Smooth muscle cell (in vitro differentiated cells): Measurements from ENCODE around the gene UTF1. TPM values are rescaled to one million over a fixed set of nuclear protein-coding genes. Genes with fewer than 3 reads are reported as not detected.

Source experiments
- DNase-seq: peaks from one replicate; lab custom pipeline; 2025; ENCODE audit not compliant: unreplicated experiment; lab: John Stamatoyannopoulos, UW
- H2AFZ ChIP-seq: fragments of 200-600 bp; sonication (generic); 2 replicates; pipeline ENCODE4 v1.6.0; 2016; ENCODE audit warnings: antibody characterized with exemption, low read depth, mild to moderate bottlenecking
- H3F3A ChIP-seq: fragments of 200-600 bp; sonication (generic); 2 replicates; pipeline ENCODE4 v1.6.0; 2017; ENCODE audit warnings: antibody characterized with exemption, low read depth
- H3K27ac ChIP-seq: fragments of 200-600 bp; sonication (generic); 2 replicates; pipeline ENCODE4 v1.5.1; 2016; ENCODE audit warnings: low read depth, mild to moderate bottlenecking
- H3K27me3 ChIP-seq: fragments of 200-600 bp; sonication (generic); 2 replicates; pipeline ENCODE4 v1.6.1; 2016; ENCODE audit warnings: low read depth, mild to moderate bottlenecking
- H3K36me3 ChIP-seq: fragments of 200-600 bp; sonication (generic); 2 replicates; pipeline ENCODE4 v1.5.1; 2016; ENCODE audit warnings: low read depth
- H3K4me1 ChIP-seq: fragments of 200-600 bp; sonication (generic); 2 replicates; pipeline ENCODE4 v1.5.1; 2016; ENCODE audit warnings: low read depth
- H3K4me2 ChIP-seq: fragments of 200-600 bp; sonication (generic); 2 replicates; pipeline ENCODE4 v1.6.0; 2016; ENCODE audit warnings: mild to moderate bottlenecking
- H3K4me3 ChIP-seq: fragments of 200-600 bp; sonication (generic); 2 replicates; pipeline ENCODE4 v1.5.1; 2016; ENCODE audit warnings: mild to moderate bottlenecking
- H3K79me2 ChIP-seq: fragments of 200-600 bp; sonication (generic); 2 replicates; pipeline ENCODE4 v1.6.0; 2016; ENCODE audit warnings: low read depth, mild to moderate bottlenecking
- H3K9ac ChIP-seq: fragments of 200-600 bp; sonication (generic); 2 replicates; pipeline ENCODE4 v1.6.0; 2016; ENCODE audit warnings: low read depth
- H3K9me3 ChIP-seq: fragments of 200-600 bp; sonication (generic); replicated peaks from 2 replicates; pipeline ENCODE4 v1.5.1; 2016; ENCODE audit warnings: low read depth
- H4K20me1 ChIP-seq: fragments of 200-600 bp; sonication (generic); 2 replicates; pipeline ENCODE4 v1.6.0; 2016; ENCODE audit warnings: low read depth
- CTCF ChIP-seq: fragments of 200-600 bp; sonication (generic); IDR thresholded peaks from 2 replicates; pipeline ENCODE4 v1.5.1; 2017; ENCODE audit warnings: borderline replicate concordance, mild to moderate bottlenecking, antibody characterized with exemption; ENCODE audit not compliant: insufficient read depth, poor library complexity, severe bottlenecking
- WGBS: methylation state at CpG from one replicate; pipeline ENCODE4 v1.1.7; 2016; ENCODE audit warnings: low lambda C conversion rate; 5-methylcytosine and 5-hydroxymethylcytosine counted together
- polyA plus RNA-seq: library from polyadenylated mRNA; unstranded; fragments of >200 nt; fragmentation: Nextera tagmentation; extraction: Ambion mirVana; gene quantifications from 2 replicates; pipeline ENCODE4 v1.2.1, GENCODE V29; 2016
- total RNA-seq: library from RNA; depleted of rRNA; stranded (reverse); fragments of >200 nt; gene quantifications from 2 replicates; pipeline ENCODE4 v1.2.3, GENCODE V29; 2014

The UTF1 gene
- total and polyA plus RNA-seq, 2 experiments from 2014 or later = not detected

GRCh38 chr10:133185421-133185820, 44.6 kb upstream of the UTF1 start:
- TF ChIP-seq CTCF = no peak
- no peak overlapping the region for H3K4me2 ChIP-seq
- H3K4me1 ChIP-seq = no peaks in the 10 kb centered on the region
- H3K9ac ChIP-seq = no peak overlapping the region
- H3K4me3 ChIP-seq = no peak overlapping the region
- no peaks in the 10 kb centered on the region for H3K36me3 ChIP-seq
- DNase-seq = no peak
- no peaks in the 10 kb centered on the region for H4K20me1 ChIP-seq
- no peaks in the 10 kb centered on the region for H3F3A ChIP-seq
- 87% methylated on average over 11 of the region's 11 CpGs for WGBS
- no peak overlapping the region for H3K27ac ChIP-seq
- no peaks in the 10 kb centered on the region for H3K79me2 ChIP-seq
- no peaks in the 10 kb centered on the region for H3K27me3 ChIP-seq
- H3K9me3 ChIP-seq = no peaks in the 10 kb centered on the region
- no peak overlapping the region for H2AFZ ChIP-seq

GRCh38 chr10:133185916-133186315, 44.1 kb upstream of the UTF1 start:
- TF ChIP-seq CTCF = no peak
- Histone ChIP-seq H3K4me3 (no peak overlapping the region), H3K9me3 (no peaks in the 10 kb centered on the region), H3K79me2 (no peaks in the 10 kb centered on the region), H3F3A (no peaks in the 10 kb centered on the region), H3K4me1 (no peaks in the 10 kb centered on the region), H3K27me3 (no peaks in the 10 kb centered on the region), H3K36me3 (no peaks in the 10 kb centered on the region), H3K4me2 (no peak overlapping the region), H3K27ac (no peak overlapping the region), H3K9ac (no peak overlapping the region), H2AFZ (no peak overlapping the region), H4K20me1 (no peaks in the 10 kb centered on the region)
- no peak for DNase-seq
- 95% methylated on average over 22 of the region's 27 CpGs for WGBS

GRCh38 chr10:133186416-133187090, 43.5 kb upstream of the UTF1 start:
- H3K27me3 ChIP-seq = no peaks in the 10 kb centered on the region
- no peak overlapping the region for H3K27ac ChIP-seq
- H2AFZ ChIP-seq = no peak overlapping the region
- WGBS = 84% methylated on average over 34 of the region's 34 CpGs
- no peak overlapping the region for H3K9ac ChIP-seq
- no peaks in the 10 kb centered on the region for H3K4me1 ChIP-seq
- H3K4me2 ChIP-seq = no peak overlapping the region
- TF ChIP-seq CTCF = no peak
- no peak overlapping the region for H3K4me3 ChIP-seq
- no peaks in the 10 kb centered on the region for H3F3A ChIP-seq
- DNase-seq = no peak
- H3K79me2 ChIP-seq = no peaks in the 10 kb centered on the region
- no peaks in the 10 kb centered on the region for H4K20me1 ChIP-seq
- no peaks in the 10 kb centered on the region for H3K9me3 ChIP-seq
- no peaks in the 10 kb centered on the region for H3K36me3 ChIP-seq
